Peyer's patch (tissue), 4 donors: ENCODE results near the gene TSC22D3. TPM values are rescaled to one million over a fixed set of nuclear protein-coding genes. Genes with fewer than 3 reads are reported as not detected.
"Not testable (repeated sequence)": the region's sequence is repeated elsewhere in the genome, so short reads cannot be mapped to it uniquely, and the experiment has no call there.

Experiments
- DNase-seq, 3 donors: peaks; one replicate each; pipeline ENCODE4 v3.0.0-alpha.2; 2017 to 2019
- H3K27ac ChIP-seq, 4 donors: fragments of 200-600 bp; sonication (generic); one replicate each; pipeline ENCODE4 v1.5.1; 2016 to 2019
- H3K27me3 ChIP-seq, 2 donors: fragments of 200-600 bp; sonication (generic); one replicate each; pipeline ENCODE4 v1.5.1; 2019
- H3K36me3 ChIP-seq, 3 donors: fragments of 200-600 bp; sonication (generic); one replicate each; pipeline ENCODE4 v1.5.1; 2016 to 2019
- H3K4me1 ChIP-seq, 4 donors: fragments of 200-600 bp; sonication (generic); one replicate each; pipeline ENCODE4 v1.5.1; 2016 to 2019
- H3K4me3 ChIP-seq, 4 donors: fragments of 200-600 bp; sonication (generic); 1 replicate in 3 of 4; 2 replicates in 1 of 4; pipeline ENCODE4 v1.5.1; 2016 to 2019; ENCODE audit warnings: mild to moderate bottlenecking in 1 of 4
- H3K9me3 ChIP-seq, 4 donors: fragments of 200-600 bp; sonication (generic); one replicate each; pipeline ENCODE4 v1.5.1; 2016 to 2019; ENCODE audit warnings: mild to moderate bottlenecking in 1 of 4
- CTCF ChIP-seq, 6 experiments: fragments of 450-650 bp in 4 of 6; fragments of 200-600 bp in 2 of 6; sonication (generic) in 1 of 6; IDR thresholded peaks; one replicate each; pipeline ENCODE4 v1.5.1; 2017 to 2019; ENCODE audit warnings: antibody characterized with exemption in 6 of 6, mild to moderate bottlenecking in 3 of 6, moderate library complexity in 1 of 6
- POLR2A ChIP-seq, 2 donors: fragments of 450-650 bp; IDR thresholded peaks; one replicate each; pipeline ENCODE4 v1.5.1; 2017; ENCODE audit warnings: antibody characterized with exemption in 2 of 2, mild to moderate bottlenecking in 2 of 2, moderate library complexity in 2 of 2
- total RNA-seq, 4 donors: library from RNA; depleted of rRNA; stranded (reverse); fragments of >200 nt; gene quantifications; one replicate each; pipeline ENCODE4 v1.1.0, GENCODE V29; 2016

TSC22D3 gene
- total RNA-seq, 4 donors from 2014 or later = 185 to 1,146 (median 313) TPM

- peaks cover 0 to 31% (median 5%) of the 10 kb centered on the region in 4 donors for H3K4me1 ChIP-seq
These were observed 88.8 kb downstream of the TSC22D3 start for GRCh38 chrX:107686792-107687191.

GRCh38 chrX:107686026-107686425, 89.6 kb downstream of the TSC22D3 start:
- no peak for DNase-seq
- H3K9me3 ChIP-seq = no peaks in the 10 kb centered on the region
- no peaks in the 10 kb centered on the region for H3K36me3 ChIP-seq
- H3K4me3 ChIP-seq = no peak overlapping the region
- peak overlapping the region in 3 of 4 donors; percentile 44 to 84 (median 75) for H3K27ac ChIP-seq
- no peaks in the 10 kb centered on the region for H3K27me3 ChIP-seq
- no peak for TF ChIP-seq POLR2A (IDR thresholded peaks at IDR 0.05)
- no peak for TF ChIP-seq CTCF (IDR thresholded peaks at IDR 0.05)
- peaks cover 0 to 31% (median 5%) of the 10 kb centered on the region in 4 donors for H3K4me1 ChIP-seq

More at GRCh38 chrX:107686792-107687191, 88.8 kb downstream of the TSC22D3 start:
- DNase-seq = no peak
- TF ChIP-seq CTCF (IDR thresholded peaks at IDR 0.05) = no peak
- no peak for TF ChIP-seq POLR2A (IDR thresholded peaks at IDR 0.05)
- Histone ChIP-seq H3K36me3 (no peaks in the 10 kb centered on the region), H3K27me3 (no peaks in the 10 kb centered on the region), H3K27ac (no peak overlapping the region), H3K9me3 (no peaks in the 10 kb centered on the region), H3K4me3 (no peak overlapping the region)

GRCh38 chrX:107685586-107685985, 90.0 kb downstream of the TSC22D3 start:
- H3K4me3 ChIP-seq, H3K9me3 ChIP-seq, H3K27me3 ChIP-seq, H3K36me3 ChIP-seq: not testable (repeated sequence)
- DNase-seq = peak in 1 of 3 donors; percentile 38
- Histone ChIP-seq H3K27ac (peak overlapping the region in 3 of 4 donors; percentile 44 to 84 (median 75)), H3K4me1 (peaks cover 0 to 31% (median 5%) of the 10 kb centered on the region in 4 donors)

GRCh38 chrX:107684956-107685385, 90.6 kb downstream of the TSC22D3 start:
- H3K9me3 ChIP-seq = no peaks in the 10 kb centered on the region
- no peaks in the 10 kb centered on the region for H3K27me3 ChIP-seq
- peak; percentile 38 to 85 (median 76) for DNase-seq
- H3K4me3 ChIP-seq = no peak overlapping the region
- peak overlapping the region in 3 of 4 donors; percentile 44 to 84 (median 75) for H3K27ac ChIP-seq
- no peaks in the 10 kb centered on the region for H3K36me3 ChIP-seq
- TF ChIP-seq POLR2A (IDR thresholded peaks at IDR 0.05) (peak in 1 of 2 donors; percentile 21), CTCF (IDR thresholded peaks at IDR 0.05) (no peak)
- peaks cover 0 to 31% (median 5%) of the 10 kb centered on the region in 4 donors for H3K4me1 ChIP-seq

GRCh38 chrX:107683931-107684330, 91.7 kb downstream of the TSC22D3 start:
- Histone ChIP-seq H3K4me1 (peaks cover 5 to 31% (median 7%) of the 10 kb centered on the region in 4 donors), H3K27ac (peak overlapping the region; percentile 43 to 84 (median 60)), H3K36me3 (no peaks in the 10 kb centered on the region), H3K4me3 (no peak overlapping the region), H3K9me3 (no peaks in the 10 kb centered on the region), H3K27me3 (no peaks in the 10 kb centered on the region)
- no peak for TF ChIP-seq POLR2A (IDR thresholded peaks at IDR 0.05)
- TF ChIP-seq CTCF (IDR thresholded peaks at IDR 0.05) = no peak
- no peak for DNase-seq

GRCh38 chrX:107683124-107683895, 92.3 kb downstream of the TSC22D3 start:
- H3K27ac ChIP-seq = peak overlapping the region; percentile 43 to 84 (median 60)

More at GRCh38 chrX:107683124-107683895, 92.3 kb downstream of the TSC22D3 start:
- Histone ChIP-seq H3K27me3 (no peaks in the 10 kb centered on the region), H3K9me3 (no peaks in the 10 kb centered on the region), H3K4me1 (peaks cover 5 to 33% (median 7%) of the 10 kb centered on the region in 4 donors), H3K4me3 (no peak overlapping the region), H3K36me3 (no peaks in the 10 kb centered on the region)
- peak in 1 of 2 donors; percentile 18 for TF ChIP-seq POLR2A (IDR thresholded peaks at IDR 0.05)
- TF ChIP-seq CTCF (IDR thresholded peaks at IDR 0.05) = no peak
- DNase-seq = peak in 1 of 3 donors; percentile 64
